Activated CD4-positive, alpha-beta T cell treated with anti-CD3 and anti-CD28 coated beads for 36 hours (primary cell): Measurements from ENCODE around the gene HIBADH. TPM values are rescaled to one million over a fixed set of nuclear protein-coding genes. Genes with fewer than 3 reads are reported as not detected.

Experiments
- ATAC-seq: fragments of 200-7000 bp; cut with Tn5 transposase; one replicate; pipeline ENCODE4 v1.10.0; 2021; ENCODE audit warnings: mild to moderate bottlenecking, moderate library complexity
- CTCF ChIA-PET: fragments of 350-600 bp; sonication (Branson Sonifier 250); formaldehyde crosslinking; loops from one replicate; lab custom pipeline; 2021; ENCODE audit warnings: antibody characterized with exemption; lab: Charles Lee
- POLR2A ChIA-PET: fragments of 350-600 bp; sonication (Branson Sonifier 250); formaldehyde crosslinking; loops from one replicate; lab custom pipeline; 2021; ENCODE audit warnings: antibody characterized with exemption, inconsistent platforms; lab: Charles Lee
- DNase-seq: peaks from one replicate; pipeline ENCODE4 v3.0.0-alpha.2; 2020
- H3K27ac Mint-ChIP-seq: one replicate; pipeline ENCODE4 v1.8.0; 2021; ENCODE audit warnings: mixed read lengths
- H3K27me3 Mint-ChIP-seq: one replicate; pipeline ENCODE4 v1.8.0; 2021; ENCODE audit warnings: mixed read lengths
- H3K36me3 Mint-ChIP-seq: one replicate; pipeline ENCODE4 v1.8.0; 2021; ENCODE audit warnings: low read depth, mixed read lengths
- H3K4me1 Mint-ChIP-seq: one replicate; pipeline ENCODE4 v1.8.0; 2021; ENCODE audit warnings: mixed read lengths
- H3K4me3 Mint-ChIP-seq: one replicate; pipeline ENCODE4 v1.8.0; 2021; ENCODE audit warnings: mild to moderate bottlenecking, moderate library complexity, mixed read lengths
- H3K9me3 Mint-ChIP-seq: one replicate; pipeline ENCODE4 v1.8.0; 2021; ENCODE audit warnings: low read depth, mixed read lengths
- intact Hi-C, 2 experiments: fragments of 100-400 bp; cut with DNase I in 1 of 2; cut with micrococcal nuclease in 1 of 2; formaldehyde crosslinking; loops; one replicate each; pipeline versions ENCODE4 v1.14.2 to v1.15.1; 2022 to 2024; cut with DNase I, micrococcal nuclease
- total RNA-seq, 2 experiments: library from RNA; stranded (reverse); gene quantifications; one replicate each; pipeline ENCODE4 v1.2.3, GENCODE V29; 2021

HIBADH gene
- total RNA-seq, 2 experiments from 2014 or later, result 20.3 to 20.5 TPM

- ChIA-PET CTCF (no interaction called here), POLR2A (no interaction called here)
- Mint-ChIP-seq H3K27ac (no peak overlapping the region), H3K9me3 (no peaks in the 10 kb centered on the region), H3K36me3 (no peaks in the 10 kb centered on the region), H3K4me1 (no peaks in the 10 kb centered on the region), H3K4me3 (no peak overlapping the region), H3K27me3 (peaks cover 2% of the 10 kb centered on the region)
- intact Hi-C loops, result no loop called here
- DNase-seq (no peak), ATAC-seq (no peak)
Measured at GRCh38 chr7:27482219-27482618, 180.5 kb downstream of the HIBADH start.

GRCh38 chr7:27478556-27478955, 184.1 kb downstream of the HIBADH start:
- no peaks in the 10 kb centered on the region for H3K4me1 Mint-ChIP-seq
- ATAC-seq (no peak), DNase-seq (no peak)
- no peaks in the 10 kb centered on the region for H3K36me3 Mint-ChIP-seq
- CTCF ChIA-PET, result no interaction called here
- intact Hi-C loops, result no loop called here
- H3K4me3 Mint-ChIP-seq, result no peak overlapping the region
- H3K9me3 Mint-ChIP-seq, result no peaks in the 10 kb centered on the region
- peaks cover 2% of the 10 kb centered on the region for H3K27me3 Mint-ChIP-seq
- POLR2A ChIA-PET, result interaction anchor here (0.6 kb wide), 1 partner anchor 11 kb away, joined by 5 read pairs; no protein-coding TSS in a partner anchor
- H3K27ac Mint-ChIP-seq, result no peak overlapping the region

GRCh38 chr7:27478084-27478483, 184.6 kb downstream of the HIBADH start:
- ChIA-PET CTCF (no interaction called here), POLR2A (interaction anchor here (0.6 kb wide), 1 partner anchor 11 kb away, joined by 5 read pairs; no protein-coding TSS in a partner anchor)
- peaks cover 4% of the 10 kb centered on the region for H3K27me3 Mint-ChIP-seq
- ATAC-seq (no peak), DNase-seq (no peak)
- intact Hi-C loops, result no loop called here
- H3K4me1 Mint-ChIP-seq, result no peaks in the 10 kb centered on the region
- no peak overlapping the region for H3K27ac Mint-ChIP-seq
- no peak overlapping the region for H3K4me3 Mint-ChIP-seq
- H3K9me3 Mint-ChIP-seq, result no peaks in the 10 kb centered on the region
- no peaks in the 10 kb centered on the region for H3K36me3 Mint-ChIP-seq

- ChIA-PET POLR2A (no interaction called here), CTCF (no interaction called here)
- intact Hi-C loops, result no loop called here
- H3K4me3 Mint-ChIP-seq, result no peak overlapping the region
- DNase-seq, result no peak
- no peaks in the 10 kb centered on the region for H3K4me1 Mint-ChIP-seq
- no peaks in the 10 kb centered on the region for H3K36me3 Mint-ChIP-seq
- ATAC-seq, result no peak
- H3K27me3 Mint-ChIP-seq, result peaks cover 4% of the 10 kb centered on the region
- no peaks in the 10 kb centered on the region for H3K9me3 Mint-ChIP-seq
- H3K27ac Mint-ChIP-seq, result no peak overlapping the region
Measured at GRCh38 chr7:27476493-27476892, 186.2 kb downstream of the HIBADH start.

Other genes starting within 250 kb of the HIBADH start
- gene TAX1BP1, start 77.3 kb upstream of the HIBADH start, total RNA-seq, result 100 to 1,000 TPM; 101 to 109 TPM